MCF 10A (cell line): ENCODE measurements around the gene C4orf50. TPM values are rescaled to one million over a fixed set of nuclear protein-coding genes. Genes with fewer than 3 reads are reported as not detected.

ENCODE experiments used
- BruUV-seq: library from RNA; stranded (reverse); fragments of 400-500 nt; replicated peaks from 2 replicates; lab custom pipeline; 2021; lab: Mats Ljungman, UMichigan
- CTCF ChIA-PET: fragments of 300-600 bp; sonication (Branson Sonifier 250); formaldehyde crosslinking; extraction: SDS; loops from one replicate; lab custom pipeline; 2021; ENCODE audit warnings: antibody characterized with exemption, inconsistent platforms; lab: Yijun Ruan, JAX
- POLR2A ChIA-PET: fragments of 300-600, 350-650 bp; sonication (Branson Sonifier 250); formaldehyde crosslinking; extraction: SDS; loops from one replicate; lab custom pipeline; 2020; ENCODE audit warnings: antibody characterized with exemption, inconsistent platforms; lab: Yijun Ruan, JAX
- DNase-seq: peaks from one replicate; pipeline ENCODE4 v3.0.0-alpha.2; 2018; ENCODE audit not compliant: unreplicated experiment
- H3K27ac Mint-ChIP-seq: one replicate; pipeline ENCODE4 v1.8.0; 2022; ENCODE audit warnings: mild to moderate bottlenecking, low read depth, mixed read lengths; ENCODE audit not compliant: unreplicated experiment
- H3K27me3 Mint-ChIP-seq: one replicate; pipeline ENCODE4 v1.8.0; 2022; ENCODE audit warnings: mixed read lengths; ENCODE audit not compliant: insufficient read depth, unreplicated experiment
- H3K36me3 Mint-ChIP-seq: one replicate; pipeline ENCODE4 v1.8.0; 2022; ENCODE audit warnings: mild to moderate bottlenecking, moderate library complexity, mixed read lengths; ENCODE audit not compliant: insufficient read depth, unreplicated experiment
- H3K4me1 Mint-ChIP-seq: one replicate; pipeline ENCODE4 v1.8.0; 2022; ENCODE audit warnings: mixed read lengths; ENCODE audit not compliant: insufficient read depth, unreplicated experiment
- H3K4me3 Mint-ChIP-seq: one replicate; pipeline ENCODE4 v1.8.0; 2022; ENCODE audit warnings: mild to moderate bottlenecking, moderate library complexity, mixed read lengths; ENCODE audit not compliant: unreplicated experiment
- H3K9me3 Mint-ChIP-seq: one replicate; pipeline ENCODE4 v1.8.0; 2022; ENCODE audit warnings: mixed read lengths; ENCODE audit not compliant: unreplicated experiment
- intact Hi-C: fragments of 100-400 bp; cut with micrococcal nuclease; formaldehyde crosslinking; loops from 2 replicates; pipeline ENCODE4 v1.14.1; 2022
- total RNA-seq: library from RNA; stranded (reverse); gene quantifications from 2 replicates; pipeline ENCODE4 v1.2.3, GENCODE V29; 2022
- TF ChIP-seq, protein P1 (sequence below): fragments of 200-600 bp; IDR thresholded peaks from one replicate; pipeline ENCODE4 v1.8.0; 2022; ENCODE audit warnings: antibody characterized with exemption, mild to moderate bottlenecking; ENCODE audit not compliant: unreplicated experiment

C4orf50 gene
- total RNA-seq, 1 experiment from 2014 or later = not detected

GRCh38 chr4:6028168-6028567, 9.9 kb upstream of the C4orf50 start:
- H3K27ac Mint-ChIP-seq = no peak overlapping the region
- CTCF ChIA-PET = interaction anchor here (0.8 kb wide), 1 partner anchor 38 kb away, joined by 3 read pairs; no protein-coding TSS in a partner anchor

GRCh38 chr4:6027392-6027791, 9.2 kb upstream of the C4orf50 start:
- Mint-ChIP-seq H3K4me1 (no peaks in the 10 kb centered on the region), H3K27me3 (no peaks in the 10 kb centered on the region), H3K36me3 (no peaks in the 10 kb centered on the region), H3K4me3 (no peak overlapping the region), H3K9me3 (no peaks in the 10 kb centered on the region), H3K27ac (no peak overlapping the region)
- BruUV-seq = no TSS peak
- intact Hi-C loops = no loop called here
- POLR2A ChIA-PET = no interaction called here
- TF ChIP-seq, protein P1, sequence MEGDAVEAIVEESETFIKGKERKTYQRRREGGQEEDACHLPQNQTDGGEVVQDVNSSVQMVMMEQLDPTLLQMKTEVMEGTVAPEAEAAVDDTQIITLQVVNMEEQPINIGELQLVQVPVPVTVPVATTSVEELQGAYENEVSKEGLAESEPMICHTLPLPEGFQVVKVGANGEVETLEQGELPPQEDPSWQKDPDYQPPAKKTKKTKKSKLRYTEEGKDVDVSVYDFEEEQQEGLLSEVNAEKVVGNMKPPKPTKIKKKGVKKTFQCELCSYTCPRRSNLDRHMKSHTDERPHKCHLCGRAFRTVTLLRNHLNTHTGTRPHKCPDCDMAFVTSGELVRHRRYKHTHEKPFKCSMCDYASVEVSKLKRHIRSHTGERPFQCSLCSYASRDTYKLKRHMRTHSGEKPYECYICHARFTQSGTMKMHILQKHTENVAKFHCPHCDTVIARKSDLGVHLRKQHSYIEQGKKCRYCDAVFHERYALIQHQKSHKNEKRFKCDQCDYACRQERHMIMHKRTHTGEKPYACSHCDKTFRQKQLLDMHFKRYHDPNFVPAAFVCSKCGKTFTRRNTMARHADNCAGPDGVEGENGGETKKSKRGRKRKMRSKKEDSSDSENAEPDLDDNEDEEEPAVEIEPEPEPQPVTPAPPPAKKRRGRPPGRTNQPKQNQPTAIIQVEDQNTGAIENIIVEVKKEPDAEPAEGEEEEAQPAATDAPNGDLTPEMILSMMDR = no peak
- peak; percentile 23 for DNase-seq
- CTCF ChIA-PET = no interaction called here

More at GRCh38 chr4:6028168-6028567, 9.9 kb upstream of the C4orf50 start:
- BruUV-seq = no TSS peak
- H3K4me3 Mint-ChIP-seq = no peak overlapping the region
- H3K36me3 Mint-ChIP-seq = no peaks in the 10 kb centered on the region
- H3K4me1 Mint-ChIP-seq = no peaks in the 10 kb centered on the region
- TF ChIP-seq, protein P1 = no peak
- POLR2A ChIA-PET = no interaction called here
- no peak for DNase-seq
- no peaks in the 10 kb centered on the region for H3K9me3 Mint-ChIP-seq
- no peaks in the 10 kb centered on the region for H3K27me3 Mint-ChIP-seq
- intact Hi-C loops = no loop called here

- no peak overlapping the region for H3K4me3 Mint-ChIP-seq
- H3K4me1 Mint-ChIP-seq = no peaks in the 10 kb centered on the region
- ChIA-PET POLR2A (no interaction called here), CTCF (interaction anchor here (1.9 kb wide), 1 partner anchor 26 kb away, joined by 6 read pairs; no protein-coding TSS in a partner anchor)
- no TSS peak for BruUV-seq
- DNase-seq = no peak
- no peaks in the 10 kb centered on the region for H3K36me3 Mint-ChIP-seq
- TF ChIP-seq, protein P1 = no peak
- H3K27me3 Mint-ChIP-seq = no peaks in the 10 kb centered on the region
- intact Hi-C loops = no loop called here
- no peak overlapping the region for H3K27ac Mint-ChIP-seq
- H3K9me3 Mint-ChIP-seq = peaks cover under 1% of the 10 kb centered on the region
Measured at GRCh38 chr4:6024313-6024960, 6.2 kb upstream of the C4orf50 start.

DNA sequence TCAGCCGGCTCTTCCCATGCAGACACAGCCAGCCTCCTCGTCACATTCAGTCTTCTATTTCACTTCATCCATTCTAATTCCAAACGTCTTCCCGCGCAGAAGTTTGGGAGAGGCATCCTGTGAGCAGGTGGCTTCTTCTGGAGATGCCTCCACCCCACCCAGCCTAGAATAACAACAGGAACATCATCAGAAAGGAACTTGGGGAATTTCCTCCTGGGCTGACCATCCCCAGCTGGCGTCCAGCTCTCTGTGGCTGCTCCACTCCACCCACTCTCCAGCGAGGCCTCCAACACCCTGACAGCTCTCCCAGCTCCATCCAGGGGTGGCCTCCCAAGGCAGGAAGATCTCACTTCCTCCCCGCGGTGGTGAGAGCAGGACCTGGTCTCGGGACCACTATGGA, 5.5 kb upstream of the C4orf50 start:
- no peaks in the 10 kb centered on the region for H3K36me3 Mint-ChIP-seq
- H3K27me3 Mint-ChIP-seq = no peaks in the 10 kb centered on the region
- DNase-seq = no peak
- intact Hi-C loops = no loop called here
- no TSS peak for BruUV-seq
- ChIA-PET CTCF (interaction anchor here (1.9 kb wide), 1 partner anchor 26 kb away, joined by 6 read pairs; no protein-coding TSS in a partner anchor), POLR2A (no interaction called here)
- H3K27ac Mint-ChIP-seq = no peak overlapping the region
- H3K9me3 Mint-ChIP-seq = peaks cover 7% of the 10 kb centered on the region
- TF ChIP-seq, protein P1 = no peak
- H3K4me3 Mint-ChIP-seq = no peak overlapping the region
- no peaks in the 10 kb centered on the region for H3K4me1 Mint-ChIP-seq
